M059J (cell line): ENCODE results near the gene SLC35G2. TPM values are rescaled to one million over a fixed set of nuclear protein-coding genes. Genes with fewer than 3 reads are reported as not detected.
"Not testable (repeated sequence)": the region's sequence is repeated elsewhere in the genome, so short reads cannot be mapped to it uniquely, and the experiment has no call there.

Experiments
- DNase-seq: peaks from one replicate; pipeline ENCODE4 v3.0.0-alpha.2; 2012; ENCODE audit warnings: low read depth
- total RNA-seq: library from RNA; depleted of rRNA; stranded (reverse); fragments of >200 nt; shearing (Covaris generic); gene quantifications from 2 replicates; pipeline ENCODE4 v1.2.3, GENCODE V29; 2014; rRNA removed

SLC35G2 gene
- total RNA-seq, 1 experiment from 2014 or later: 54.6 TPM

GRCh38 chr3:136885357-136886213, 66.7 kb downstream of the SLC35G2 start:
- no peak for DNase-seq

GRCh38 chr3:136889947-136890346, 71.0 kb downstream of the SLC35G2 start:
- DNase-seq: no peak

GRCh38 chr3:136891934-136892855, 73.3 kb downstream of the SLC35G2 start:
- no peak for DNase-seq

- peak; percentile 93 for DNase-seq
Measured at GRCh38 chr3:136893848-136894443, 75.0 kb downstream of the SLC35G2 start.

- not testable (repeated sequence) for DNase-seq
Measured at GRCh38 chr3:136897171-136897570, 78.2 kb downstream of the SLC35G2 start.

- no peak for DNase-seq
Measured at GRCh38 chr3:136898549-136898948, 79.6 kb downstream of the SLC35G2 start.

- DNase-seq: peak; percentile 21
Measured at GRCh38 chr3:136898954-136899353, 80.0 kb downstream of the SLC35G2 start.

- DNase-seq: peak; percentile 32
Measured at GRCh38 chr3:136899622-136900158, 80.8 kb downstream of the SLC35G2 start.

- not testable (repeated sequence) for DNase-seq
Measured at GRCh38 chr3:136900694-136901093, 81.8 kb downstream of the SLC35G2 start.

- DNase-seq: no peak
Measured at GRCh38 chr3:136901391-136901790, 82.5 kb downstream of the SLC35G2 start.

GRCh38 chr3:136902530-136902929, 83.6 kb downstream of the SLC35G2 start:
- not testable (repeated sequence) for DNase-seq

GRCh38 chr3:136903899-136904298, 85.0 kb downstream of the SLC35G2 start:
- DNase-seq: no peak

GRCh38 chr3:136904746-136905145, 85.8 kb downstream of the SLC35G2 start:
- DNase-seq: no peak

Other genes starting within 250 kb of the SLC35G2 start
- 24.9 and 31.6 TPM in 2 replicates for gene STAG1, start 66.7 kb upstream of the SLC35G2 start, total RNA-seq
- 75.3 and 77.8 TPM in 2 replicates for gene NCK1, start 43.1 kb downstream of the SLC35G2 start, total RNA-seq
- 1.7 and 2.4 TPM in 2 replicates for gene IL20RB, start 138.9 kb downstream of the SLC35G2 start, total RNA-seq